HEK293 (cell line): Measurements from ENCODE around the gene PRR3.

Source experiments
- GLIS1 ChIP-seq: fragments of 450-650 bp; formaldehyde crosslinking; IDR thresholded peaks from 2 replicates; pipeline ENCODE4 v1.5.1; 2016; ENCODE audit warnings: missing biosample characterization, missing genetic modification characterization
- IKZF3 ChIP-seq: fragments of 450-650 bp; IDR thresholded peaks from 2 replicates; pipeline ENCODE4 v1.5.0; 2018; ENCODE audit warnings: missing biosample characterization, mild to moderate bottlenecking, missing genetic modification characterization, moderate library complexity
- KLF10 ChIP-seq: fragments of 450-650 bp; IDR thresholded peaks from 2 replicates; pipeline ENCODE4 v1.5.1; 2018; ENCODE audit warnings: missing biosample characterization, mild to moderate bottlenecking, missing genetic modification characterization
- PRDM10 ChIP-seq: fragments of 450-650 bp; formaldehyde crosslinking; IDR thresholded peaks from 2 replicates; pipeline ENCODE4 v1.5.1; 2016; ENCODE audit warnings: missing biosample characterization, missing genetic modification characterization
- PRDM4 ChIP-seq: fragments of 450-650 bp; formaldehyde crosslinking; IDR thresholded peaks from 2 replicates; pipeline ENCODE4 v1.5.1; 2017; ENCODE audit warnings: missing biosample characterization, missing genetic modification characterization
- ZBTB20 ChIP-seq: fragments of 450-650 bp; formaldehyde crosslinking; IDR thresholded peaks from 2 replicates; pipeline ENCODE4 v1.5.1; 2016; ENCODE audit warnings: missing biosample characterization, missing genetic modification characterization
- ZBTB49 ChIP-seq: fragments of 450-650 bp; formaldehyde crosslinking; IDR thresholded peaks from 2 replicates; pipeline ENCODE4 v1.5.1; 2016; ENCODE audit warnings: missing biosample characterization, missing genetic modification characterization, low read depth
- ZIC2 ChIP-seq: fragments of 450-650 bp; formaldehyde crosslinking; IDR thresholded peaks from 2 replicates; pipeline ENCODE4 v1.5.1; 2016; ENCODE audit warnings: missing biosample characterization, missing genetic modification characterization
- ZNF18 ChIP-seq: fragments of 450-650 bp; formaldehyde crosslinking; IDR thresholded peaks from 2 replicates; pipeline ENCODE4 v1.5.1; 2016; ENCODE audit warnings: missing biosample characterization, missing genetic modification characterization
- ZNF239 ChIP-seq: fragments of 450-650 bp; formaldehyde crosslinking; IDR thresholded peaks from 2 replicates; pipeline ENCODE4 v1.5.1; 2016; ENCODE audit warnings: missing biosample characterization, missing genetic modification characterization
- ZNF24 ChIP-seq: fragments of 450-650 bp; formaldehyde crosslinking; IDR thresholded peaks from 2 replicates; pipeline ENCODE4 v1.5.1; 2016; ENCODE audit warnings: missing biosample characterization, missing genetic modification characterization
- ZNF324 ChIP-seq: fragments of 450-650 bp; formaldehyde crosslinking; IDR thresholded peaks from 2 replicates; pipeline ENCODE4 v1.5.1; 2016; ENCODE audit warnings: missing biosample characterization, missing genetic modification characterization
- ZNF394 ChIP-seq: fragments of 450-650 bp; formaldehyde crosslinking; IDR thresholded peaks from 2 replicates; pipeline ENCODE4 v1.5.1; 2016; ENCODE audit warnings: missing biosample characterization, missing genetic modification characterization, mild to moderate bottlenecking, moderate library complexity, borderline replicate concordance
- ZNF48 ChIP-seq: fragments of 450-650 bp; formaldehyde crosslinking; IDR thresholded peaks from 2 replicates; pipeline ENCODE4 v1.5.1; 2016; ENCODE audit warnings: missing biosample characterization, missing genetic modification characterization
- ZNF501 ChIP-seq: fragments of 450-650 bp; formaldehyde crosslinking; IDR thresholded peaks from 2 replicates; pipeline ENCODE4 v1.5.1; 2016; ENCODE audit warnings: missing biosample characterization, missing genetic modification characterization
- ZNF518A ChIP-seq: fragments of 450-650 bp; formaldehyde crosslinking; conservative IDR thresholded peaks from 2 replicates; pipeline ENCODE4 v1.5.1; 2016; ENCODE audit warnings: low read depth, missing biosample characterization, missing genetic modification characterization
- ZNF571 ChIP-seq: fragments of 450-650 bp; formaldehyde crosslinking; IDR thresholded peaks from 2 replicates; pipeline ENCODE4 v1.5.0; 2017; ENCODE audit warnings: missing biosample characterization, missing genetic modification characterization
- ZNF670 ChIP-seq: fragments of 450-650 bp; formaldehyde crosslinking; IDR thresholded peaks from 2 replicates; pipeline ENCODE4 v1.5.1; 2016; ENCODE audit warnings: missing biosample characterization, missing genetic modification characterization, low read depth
- ZNF76 ChIP-seq: fragments of 450-650 bp; formaldehyde crosslinking; IDR thresholded peaks from 2 replicates; pipeline ENCODE4; 2016; ENCODE audit warnings: low read depth, missing biosample characterization, missing genetic modification characterization, borderline replicate concordance
- ZNF785 ChIP-seq: fragments of 450-650 bp; formaldehyde crosslinking; IDR thresholded peaks from 2 replicates; pipeline ENCODE4 v1.5.1; 2016; ENCODE audit warnings: missing biosample characterization, missing genetic modification characterization
- ZNF791 ChIP-seq: fragments of 450-650 bp; formaldehyde crosslinking; IDR thresholded peaks from 2 replicates; pipeline ENCODE4 v1.5.1; 2016; ENCODE audit warnings: missing biosample characterization, missing genetic modification characterization

Gene PRR3

GRCh38 chr6:30541515-30542403 lies 15.3 kb upstream of the PRR3 start (continued):
- TF ChIP-seq ZNF518A (tag by site-specific recombination): no peak
- TF ChIP-seq ZNF18: no peak
- TF ChIP-seq PRDM10 (tag by site-specific recombination): no peak
- no peak for TF ChIP-seq ZNF670
- TF ChIP-seq ZBTB49 (tag by site-specific recombination): no peak
- no peak for TF ChIP-seq ZNF571 (tag by site-specific recombination)
- no peak for TF ChIP-seq ZNF785 (tag by site-specific recombination)
- TF ChIP-seq GLIS1 (tag by site-specific recombination): no peak
- no peak for TF ChIP-seq ZNF394 (tag by site-specific recombination)
- TF ChIP-seq IKZF3 (tag by site-specific recombination): no peak
- TF ChIP-seq PRDM4: no peak
- TF ChIP-seq ZNF239 (tag by site-specific recombination): no peak
- TF ChIP-seq ZBTB20 (tag by site-specific recombination): no peak
- TF ChIP-seq ZNF324 (tag by site-specific recombination): 0 out of 2 replicates have a peak, but pooled peaks have one; percentile 17
- no peak for TF ChIP-seq ZIC2 (tag by site-specific recombination)
- TF ChIP-seq ZNF24 (tag by site-specific recombination): no peak
- TF ChIP-seq ZNF48: no peak
- no peak for TF ChIP-seq ZNF76 (tag by site-specific recombination)
- no peak for TF ChIP-seq ZNF501 (tag by site-specific recombination)
- peak; percentile 56 for TF ChIP-seq KLF10 (tag by site-specific recombination)
- no peak for TF ChIP-seq ZNF791
